ENCODE results near the gene CLSTN2.

The CLSTN2 gene

GRCh38 chr3:140100479-140100878 is 165.5 kb downstream of the CLSTN2 start:
- DNase-seq, result no peak

- no peak for DNase-seq
These were observed 168.2 kb downstream of the CLSTN2 start for GRCh38 chr3:140103166-140103565.

- DNase-seq, result no peak
These were observed 169.1 kb downstream of the CLSTN2 start for GRCh38 chr3:140103986-140104645.

- DNase-seq, result no peak
These were observed 179.2 kb downstream of the CLSTN2 start for GRCh38 chr3:140113996-140114788.

- no peak for DNase-seq
These were observed 179.8 kb downstream of the CLSTN2 start for GRCh38 chr3:140114789-140115080.

GRCh38 chr3:140117096-140117526 is 182.1 kb downstream of the CLSTN2 start:
- no peak for DNase-seq

- no peak for DNase-seq
These were observed 187.2 kb downstream of the CLSTN2 start for GRCh38 chr3:140122183-140122582.

- peak; percentile 91 for DNase-seq
These were observed 193.2 kb downstream of the CLSTN2 start for GRCh38 chr3:140128217-140128616.

GRCh38 chr3:140128631-140129030 is 193.6 kb downstream of the CLSTN2 start:
- peak; percentile 82 for DNase-seq

- no peak for DNase-seq
These were observed 194.8 kb downstream of the CLSTN2 start for GRCh38 chr3:140129768-140130284.

- DNase-seq, result no peak
These were observed 196.9 kb downstream of the CLSTN2 start for GRCh38 chr3:140131895-140132294.

GRCh38 chr3:140134231-140134965 is 199.4 kb downstream of the CLSTN2 start:
- DNase-seq, result peak; percentile 68

GRCh38 chr3:140135461-140135860 is 200.5 kb downstream of the CLSTN2 start:
- no peak for DNase-seq

GRCh38 chr3:140143367-140144069 is 208.5 kb downstream of the CLSTN2 start:
- no peak for DNase-seq

- no peak for DNase-seq
These were observed 210.5 kb downstream of the CLSTN2 start for GRCh38 chr3:140145528-140145927.

- no peak for DNase-seq
These were observed 211.7 kb downstream of the CLSTN2 start for GRCh38 chr3:140146668-140147067.

- DNase-seq, result no peak
These were observed 213.0 kb downstream of the CLSTN2 start for GRCh38 chr3:140147965-140148490.

- no peak for DNase-seq
These were observed 213.9 kb downstream of the CLSTN2 start for GRCh38 chr3:140148824-140149390.

- DNase-seq, result no peak
These were observed 216.3 kb downstream of the CLSTN2 start for GRCh38 chr3:140151321-140151720.

- DNase-seq, result no peak
These were observed 218.1 kb downstream of the CLSTN2 start for GRCh38 chr3:140152851-140153639.

- DNase-seq, result no peak
These were observed 218.8 kb downstream of the CLSTN2 start for GRCh38 chr3:140153736-140154135.

- DNase-seq, result no peak
These were observed 222.2 kb downstream of the CLSTN2 start for GRCh38 chr3:140157161-140157560.
